HG03097 (cell line): Measurements from ENCODE around the gene PATL2.
"Not testable (repeated sequence)": the region's sequence is repeated elsewhere in the genome, so short reads cannot be mapped to it uniquely, and the experiment has no call there.

ENCODE experiments used
- ATAC-seq: cut with Tn5 transposase; IDR thresholded peaks from one replicate; pipeline ENCODE4 v1.9.1; 2021; ENCODE audit not compliant: unreplicated experiment, low FRiP score

The PATL2 gene

GRCh38 chr15:44656913-44657312 lies 54.2 kb downstream of the PATL2 start:
- ATAC-seq: no peak

- ATAC-seq: no peak
Measured at GRCh38 chr15:44656298-44656697, 54.8 kb downstream of the PATL2 start.

- no peak for ATAC-seq
Measured at GRCh38 chr15:44654858-44655257, 56.3 kb downstream of the PATL2 start.

- ATAC-seq: no peak
Measured at GRCh38 chr15:44647637-44648036, 63.5 kb downstream of the PATL2 start.

- no peak for ATAC-seq
Measured at GRCh38 chr15:44647036-44647435, 64.1 kb downstream of the PATL2 start.

- ATAC-seq: no peak
Measured at GRCh38 chr15:44646460-44646859, 64.7 kb downstream of the PATL2 start.

GRCh38 chr15:44641651-44642050 lies 69.5 kb downstream of the PATL2 start:
- no peak for ATAC-seq

- ATAC-seq: no peak
Measured at GRCh38 chr15:44636976-44637375, 74.1 kb downstream of the PATL2 start.

- ATAC-seq: no peak
Measured at GRCh38 chr15:44633603-44634002, 77.5 kb downstream of the PATL2 start.

- not testable (repeated sequence) for ATAC-seq
Measured at GRCh38 chr15:44625286-44625685, 85.8 kb downstream of the PATL2 start.

- no peak for ATAC-seq
Measured at GRCh38 chr15:44623178-44623577, 87.9 kb downstream of the PATL2 start.

GRCh38 chr15:44620081-44620480 lies 91.0 kb downstream of the PATL2 start:
- ATAC-seq: no peak

- no peak for ATAC-seq
Measured at GRCh38 chr15:44616974-44617373, 94.1 kb downstream of the PATL2 start.
